IMR-90 (cell line): ENCODE data around the gene PLXNC1. TPM values are rescaled to one million over a fixed set of nuclear protein-coding genes. Genes with fewer than 3 reads are reported as not detected.

ENCODE experiments used
- ATAC-seq: fragments of 200-7000 bp; cut with Tn5 transposase; 2 replicates; pipeline ENCODE4 v1.9.1; 2020; ENCODE audit warnings: low read depth, mild to moderate bottlenecking, moderate library complexity
- BruUV-seq: library from RNA; stranded (reverse); fragments of 400-500 nt; replicated peaks from 2 replicates; lab custom pipeline; 2021; lab: Mats Ljungman, UMichigan
- CTCF ChIA-PET: fragments of 300-600 bp; formaldehyde crosslinking; extraction: SDS; loops from one replicate; lab custom pipeline; 2021; ENCODE audit warnings: antibody characterized with exemption; lab: Yijun Ruan, JAX
- POLR2A ChIA-PET: fragments of 300-600 bp; sonication (Branson Sonifier 250); formaldehyde crosslinking; loops from one replicate; lab custom pipeline; 2022; ENCODE audit warnings: antibody characterized with exemption; ENCODE audit not compliant: unreplicated experiment; lab: Charles Lee
- DNase-seq: peaks from one replicate; pipeline ENCODE4 v3.0.0; 2013
- H2AFZ ChIP-seq: replicated peaks from 2 replicates; pipeline ENCODE3; 2013; ENCODE audit warnings: low read length, mild to moderate bottlenecking; ENCODE audit not compliant: poor library complexity
- H2AK5ac ChIP-seq: 2 replicates; pipeline ENCODE4 v1.6.1; 2013; ENCODE audit warnings: low read depth, low read length, inconsistent platforms
- H2AK9ac ChIP-seq: replicated peaks from 2 replicates; pipeline ENCODE3; 2013; ENCODE audit warnings: mild to moderate bottlenecking, low read depth, low read length, moderate library complexity; ENCODE audit not compliant: poor library complexity
- H2BK120ac ChIP-seq: 2 replicates; pipeline ENCODE4 v1.6.1; 2013; ENCODE audit warnings: low read depth, low read length, inconsistent platforms
- H2BK15ac ChIP-seq: 3 replicates; pipeline ENCODE4 v1.6.1; 2013; ENCODE audit warnings: low read depth, low read length, inconsistent platforms
- H2BK20ac ChIP-seq: 2 replicates; pipeline ENCODE4 v1.6.1; 2013; ENCODE audit warnings: low read depth, mild to moderate bottlenecking, inconsistent platforms, low read length, moderate library complexity
- H2BK5ac ChIP-seq: 2 replicates; pipeline ENCODE4 v1.6.1; 2013; ENCODE audit warnings: mild to moderate bottlenecking, low read depth, low read length, inconsistent platforms; ENCODE audit not compliant: poor library complexity, severe bottlenecking
- H3K14ac ChIP-seq: replicated peaks from 2 replicates; pipeline ENCODE4 v1.6.1; 2013; ENCODE audit warnings: low read depth, low read length, inconsistent platforms
- H3K18ac ChIP-seq: 2 replicates; pipeline ENCODE4 v1.6.1; 2013; ENCODE audit warnings: low read depth, low read length, control low read depth
- H3K23ac ChIP-seq: 2 replicates; pipeline ENCODE4 v1.6.1; 2013; ENCODE audit warnings: low read depth, low read length, inconsistent platforms
- H3K27ac ChIP-seq: 2 replicates; pipeline ENCODE4 v1.5.1; 2013; ENCODE audit warnings: mild to moderate bottlenecking, control low read depth, low read length; ENCODE audit not compliant: insufficient read depth
- H3K27me3 ChIP-seq: 2 replicates; pipeline ENCODE4 v1.6.1; 2013; ENCODE audit warnings: low read length; ENCODE audit not compliant: control insufficient read depth, insufficient read depth
- H3K36me3 ChIP-seq: 2 replicates; pipeline ENCODE4 v1.6.1; 2013; ENCODE audit warnings: low read length, mixed read lengths; ENCODE audit not compliant: control insufficient read depth, insufficient read depth
- H3K4ac ChIP-seq: 2 replicates; pipeline ENCODE4 v1.6.1; 2013; ENCODE audit warnings: low read depth, low read length, inconsistent platforms
- H3K4me1 ChIP-seq: 2 replicates; pipeline ENCODE4 v1.6.1; 2013; ENCODE audit warnings: low read length, mixed read lengths; ENCODE audit not compliant: control insufficient read depth, insufficient read depth
- H3K4me2 ChIP-seq: 2 replicates; pipeline ENCODE4 v1.6.1; 2013; ENCODE audit warnings: low read depth, mild to moderate bottlenecking, control low read depth, low read length, moderate library complexity
- H3K4me3 ChIP-seq: 2 replicates; pipeline ENCODE4 v1.5.1; 2013; ENCODE audit warnings: low read depth, mild to moderate bottlenecking, control low read depth, low read length, moderate library complexity; ENCODE audit not compliant: insufficient read depth
- H3K56ac ChIP-seq: 2 replicates; pipeline ENCODE4 v1.6.1; 2013; ENCODE audit warnings: low read length, inconsistent platforms; ENCODE audit not compliant: insufficient read depth; ENCODE audit errors: extremely low read depth
- H3K79me1 ChIP-seq, 2 experiments: 2 replicates each; pipeline ENCODE4 v1.6.1; 2013; ENCODE audit warnings: low read length in 2 of 2, inconsistent platforms in 1 of 2, low read depth in 1 of 2
- H3K9ac ChIP-seq: 2 replicates; pipeline ENCODE4 v1.6.1; 2013; ENCODE audit warnings: low read depth, low read length, control low read depth
- H3K9me1 ChIP-seq: 2 replicates; pipeline ENCODE4 v1.6.1; 2013; ENCODE audit warnings: low read length, inconsistent platforms; ENCODE audit not compliant: insufficient read depth
- H3K9me3 ChIP-seq: 2 replicates; pipeline ENCODE4 v1.6.1; 2013; ENCODE audit warnings: low read length; ENCODE audit not compliant: control insufficient read depth, insufficient read depth
- H4K20me1 ChIP-seq: 2 replicates; pipeline ENCODE4 v1.6.1; 2013; ENCODE audit warnings: low read length, inconsistent platforms; ENCODE audit not compliant: insufficient read depth
- H4K5ac ChIP-seq: 2 replicates; pipeline ENCODE4 v1.6.1; 2013; ENCODE audit warnings: mild to moderate bottlenecking, low read depth, low read length, control low read depth
- H4K8ac ChIP-seq, 2 experiments: 2 replicates each; pipeline ENCODE4 v1.6.1; 2013; ENCODE audit warnings: low read depth in 2 of 2, low read length in 2 of 2, control low read depth in 1 of 2, inconsistent platforms in 1 of 2
- H4K91ac ChIP-seq: 2 replicates; pipeline ENCODE4 v1.6.1; 2013; ENCODE audit warnings: low read depth, low read length, inconsistent platforms; ENCODE audit not compliant: insufficient read depth
- CHD1 ChIP-seq: IDR thresholded peaks from 2 replicates; pipeline ENCODE4 v1.6.1; 2012; ENCODE audit warnings: low read depth, low read length, improper control_type of control experiment
- FOS ChIP-seq: fragments of 150-350 bp; IDR thresholded peaks from 2 replicates; pipeline ENCODE4 v1.6.1; 2016; ENCODE audit warnings: low read depth, low read length
- MAZ ChIP-seq: IDR thresholded peaks from 2 replicates; pipeline ENCODE4 v1.6.1; 2012; ENCODE audit warnings: low read depth, mild to moderate bottlenecking, low read length, improper control_type of control experiment, moderate library complexity, borderline replicate concordance
- NFE2L2 ChIP-seq: fragments of 150-350 bp; IDR thresholded peaks from 2 replicates; pipeline ENCODE4 v1.6.1; 2016; ENCODE audit warnings: low read depth, mild to moderate bottlenecking, low read length
- WGBS, 2 experiments: methylation state at CpG; one replicate each; pipeline versions ENCODE4 v1.1.5 to v1.1.7; 2013; ENCODE audit warnings: missing lambda C conversion rate in 2 of 2; ENCODE audit not compliant: insufficient read length in 1 of 2; ENCODE audit errors: extremely low coverage in 2 of 2; 5-methylcytosine and 5-hydroxymethylcytosine counted together
- dilution Hi-C: fragments of 300-500 bp; cut with HindIII; formaldehyde crosslinking; loops from one replicate; pipeline ENCODE4 v1.14.3; 2018; ENCODE audit warnings: low sequenced_read_pairs; ENCODE audit not compliant: unreplicated experiment
- in situ Hi-C: fragments of 300-500 bp; cut with MboI; formaldehyde crosslinking; loops from 3 replicates; pipeline ENCODE4 v1.14.3; 2019; ENCODE audit warnings: low sequenced_read_pairs, inconsistent platforms, mixed read lengths
- intact Hi-C: fragments of 100-400 bp; cut with micrococcal nuclease; formaldehyde crosslinking; loops from 2 replicates; pipeline ENCODE4 v1.10.0; 2022
- polyA plus RNA-seq, 3 experiments: library from polyadenylated mRNA; depleted of rRNA; stranded (reverse); fragments of >200 nt; gene quantifications; 2 replicates each; pipeline ENCODE4 v1.2.3, GENCODE V29; 2012; ENCODE audit warnings: low replicate concordance in 1 of 3
- total RNA-seq: library from RNA; depleted of rRNA; stranded (reverse); fragments of >200 nt; gene quantifications from 2 replicates; pipeline ENCODE4 v1.2.3, GENCODE V29; 2012
- TF ChIP-seq, protein P1 (sequence below): fragments of 150-350 bp; IDR thresholded peaks from 2 replicates; pipeline ENCODE4 v1.6.1; 2017; ENCODE audit warnings: mild to moderate bottlenecking, antibody characterized with exemption, low read length, low read depth

The PLXNC1 gene
- total and polyA plus RNA-seq, 2 of the 4 experiments (the other 2 are of a cell fraction): 1.0 to 1.6 TPM

DNA sequence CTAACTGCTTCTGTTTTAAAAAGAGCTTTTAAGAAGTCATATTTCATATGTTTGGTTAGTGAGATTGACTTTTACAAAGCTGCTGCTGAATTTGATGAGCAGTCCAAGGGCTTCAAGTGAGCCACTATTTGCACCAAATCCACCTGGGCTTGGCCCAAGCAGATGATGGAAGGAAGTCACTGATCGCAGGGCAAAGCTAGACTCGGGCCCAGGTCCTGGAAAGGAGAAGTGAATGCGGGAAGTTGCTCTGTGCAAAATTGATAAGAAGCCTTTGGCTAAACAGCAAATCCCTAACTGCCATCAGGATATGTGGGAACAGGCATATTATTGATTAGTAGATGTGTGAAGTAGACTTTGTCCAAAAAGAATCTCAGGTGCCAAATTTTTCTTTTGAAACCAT lies 30.5 kb downstream of the PLXNC1 start:
- peaks cover 5% of the 10 kb centered on the region; the same call in 1 of the 2 replicates for H3K4me1 ChIP-seq
- peaks cover 4% of the 10 kb centered on the region for H3K9me3 ChIP-seq
- ChIA-PET CTCF (no interaction called here), POLR2A (no interaction called here)
- no peak overlapping the region for H4K91ac ChIP-seq
- intact Hi-C loops: no loop called here
- H3K79me1 ChIP-seq: no peaks in the 10 kb centered on the region
- no TSS peak for BruUV-seq
- WGBS, 2 experiments: no CpG with 5 or more reads among the region's 3 CpGs
- no peaks in the 10 kb centered on the region for H3K36me3 ChIP-seq
- no peak overlapping the region for H3K4ac ChIP-seq
- H3K23ac ChIP-seq: no peak overlapping the region
- no peak overlapping the region for H3K4me2 ChIP-seq
- no peak overlapping the region for H3K18ac ChIP-seq
- H2AK5ac ChIP-seq: no peak overlapping the region
- H3K14ac ChIP-seq: no peak overlapping the region
- no peaks in the 10 kb centered on the region for H3K27me3 ChIP-seq
- no peak overlapping the region for H2BK15ac ChIP-seq
- no peak overlapping the region for H4K8ac ChIP-seq
- TF ChIP-seq, protein P1, sequence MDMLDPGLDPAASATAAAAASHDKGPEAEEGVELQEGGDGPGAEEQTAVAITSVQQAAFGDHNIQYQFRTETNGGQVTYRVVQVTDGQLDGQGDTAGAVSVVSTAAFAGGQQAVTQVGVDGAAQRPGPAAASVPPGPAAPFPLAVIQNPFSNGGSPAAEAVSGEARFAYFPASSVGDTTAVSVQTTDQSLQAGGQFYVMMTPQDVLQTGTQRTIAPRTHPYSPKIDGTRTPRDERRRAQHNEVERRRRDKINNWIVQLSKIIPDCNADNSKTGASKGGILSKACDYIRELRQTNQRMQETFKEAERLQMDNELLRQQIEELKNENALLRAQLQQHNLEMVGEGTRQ: no peak
- TF ChIP-seq NFE2L2 (no peak), FOS (no peak), CHD1 (no peak), MAZ (no peak)
- H2BK120ac ChIP-seq: no peak overlapping the region
- no peak overlapping the region for H3K56ac ChIP-seq
- no peak for DNase-seq
- H3K9ac ChIP-seq: no peak overlapping the region
- H3K27ac ChIP-seq: no peak overlapping the region
- H4K5ac ChIP-seq: no peak overlapping the region
- dilution Hi-C loops: no loop called here
- H2AK9ac ChIP-seq: no peak overlapping the region
- no peak overlapping the region for H2AFZ ChIP-seq
- no peak overlapping the region for H2BK20ac ChIP-seq
- in situ Hi-C loops: no loop called here
- H3K9me1 ChIP-seq: no peaks in the 10 kb centered on the region
- H2BK5ac ChIP-seq: no peak overlapping the region
- ATAC-seq: no peak
- H4K20me1 ChIP-seq: no peaks in the 10 kb centered on the region
- H3K4me3 ChIP-seq: no peak overlapping the region
